ENCODE results near the gene MPV17. TPM values are rescaled to one million over a fixed set of nuclear protein-coding genes. Genes with fewer than 3 reads are reported as not detected.

MPV17 gene
- total and polyA plus RNA-seq, 9 of the 15 experiments (the other 6 are each of a cell fraction or from before 2014, with no cell fraction given) = 54.7 to 140 (median 70.2) TPM

GRCh38 chr2:27308359-27308881 lies 14.5 kb downstream of the MPV17 start, which contains the start of gene UCN:
TSS of gene UCN (minus strand) at chr2:27308445. CDS start at chr2:27307895, 550 bp downstream.
- H3K9me3 ChIP-seq (replicated peaks; ENCODE audit: control insufficient read depth, insufficient read depth, low read depth, low read length) = no peaks in the 10 kb centered on the region
- FAIRE-seq = no peak
- H3K9ac ChIP-seq (ENCODE audit: insufficient read depth in 1 of 2, low read depth in 2 of 2, low read length in 2 of 2) = no peak within 1 kb of the TSS
- H3K4me3 ChIP-seq = no peak within 1 kb of the TSS
- H3K27ac ChIP-seq (ENCODE audit: extremely low read depth, low read depth, low read length) = no peak within 1 kb of the TSS
- TF ChIP-seq POLR2G (IDR thresholded peaks at IDR 0.05; ENCODE audit: low read depth, low read length) (peak; percentile 47; the same call in 1 of the 2 replicates), NFIC (IDR thresholded peaks at IDR 0.05) (peak; percentile 82), EHMT2 (IDR thresholded peaks at IDR 0.05) (peak; percentile 61; the same call in 1 of the 2 replicates), MIER1 (IDR thresholded peaks at IDR 0.05; ENCODE audit: low read depth) (peak; percentile 62; the same call in 1 of the 2 replicates), SETDB1 (IDR thresholded peaks at IDR 0.05; ENCODE audit: low read length) (no peak), NR2F6 (CRISPR knock-in tag; IDR thresholded peaks at IDR 0.05) (no peak), REST (IDR thresholded peaks at IDR 0.05; ENCODE audit: borderline replicate concordance) (peak; percentile 93), REST (CRISPR knock-in tag; IDR thresholded peaks at IDR 0.05; ENCODE audit: low read depth) (no peak), MAX (CRISPR knock-in tag; IDR thresholded peaks at IDR 0.05) (0 out of 2 replicates have a peak, but pooled peaks have one; percentile 21)
- H3K27me3 ChIP-seq (ENCODE audit: control insufficient read depth in 2 of 2, insufficient read depth in 2 of 2, low read length in 2 of 2) = no peaks in the 10 kb centered on the region
- no TSS peak for BruUV-seq (replicated peaks)
- intact Hi-C loops (cut with micrococcal nuclease) (no loop called here), in situ Hi-C loops (cut with MboI) (no loop called here)
- no peaks in the 10 kb centered on the region for H3K79me2 ChIP-seq (ENCODE audit: control insufficient read depth, insufficient read depth, low read length)
- CTCF ChIA-PET (ENCODE audit: low intra/inter-chr PET ratio) = no interaction called here
- H3K9me1 ChIP-seq (ENCODE audit: control insufficient read depth, insufficient read depth, low read length) = no peaks in the 10 kb centered on the region
- H3K36me3 ChIP-seq (ENCODE audit: control insufficient read depth, insufficient read depth, low read length) = peaks cover 20% of the 10 kb centered on the region; the same call in 2 of the 3 replicates
- no peak within 1 kb of the TSS for H3K4me2 ChIP-seq (ENCODE audit: insufficient read depth, low read length)
- WGBS (ENCODE audit: insufficient coverage, low coverage, missing lambda C conversion rate) = 87% methylated on average over 17 of the region's 25 CpGs
- H4K20me1 ChIP-seq (replicated peaks; ENCODE audit: control insufficient read depth, insufficient read depth, low read length) = no peaks in the 10 kb centered on the region
- H3K4me1 ChIP-seq (replicated peaks in 1 of 2; ENCODE audit: control insufficient read depth in 2 of 2, insufficient read depth in 2 of 2, low read length in 2 of 2) = peaks cover 0 to 8% of the 10 kb centered on the region in 2 experiments; a peak in 1 of 5 replicates
- no peak within 1 kb of the TSS for H2AFZ ChIP-seq (ENCODE audit: low read depth, low read length)
- no peak for ATAC-seq
- DNase-seq (ENCODE audit: extremely low read depth in 1 of 4, low spot score in 3 of 4) = peak in 1 of 4 experiments; percentile 32
- POLR2A ChIA-PET = interaction anchor here (0.6 kb wide), 1 partner anchor 424 kb away, joined by 3 read pairs; no protein-coding TSS in a partner anchor

All from K562 (cell line).